CD4-positive, alpha-beta T cell treated with Interferon gamma for 1 hour (primary cell): Measurements from ENCODE around the gene LGALS1.

Source experiments
- DNase-seq: peaks from one replicate; pipeline ENCODE4 v3.0.0-alpha.2; 2020

Gene LGALS1

GRCh38 chr22:37674951-37675929 lies at the start of gene LGALS1:
LGALS1 (plus strand) TSS chr22:37675636; CDS start chr22:37675703, 67 bp downstream.
- peak; percentile 78 for DNase-seq

DNA sequence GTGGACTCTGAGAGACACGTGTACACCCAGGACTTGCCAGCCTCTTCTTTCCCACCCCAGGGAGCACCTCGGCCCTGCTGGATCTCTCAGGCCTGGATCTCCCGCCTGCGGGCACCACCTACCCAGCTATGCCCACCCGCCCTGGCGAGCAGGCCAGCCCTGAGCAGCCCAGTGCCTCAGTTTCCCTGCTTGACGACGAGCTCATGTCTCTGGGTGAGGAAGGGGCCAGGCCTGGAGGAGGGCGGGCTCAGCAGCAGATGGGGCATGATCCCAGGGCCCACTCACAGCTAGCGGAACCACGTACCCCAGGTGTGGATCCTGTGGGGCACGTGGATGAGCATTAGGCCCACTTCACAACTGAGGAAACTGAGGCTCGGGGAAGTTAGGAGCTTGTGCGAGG lies 49.7 kb upstream of the LGALS1 start:
- no peak for DNase-seq

DNA sequence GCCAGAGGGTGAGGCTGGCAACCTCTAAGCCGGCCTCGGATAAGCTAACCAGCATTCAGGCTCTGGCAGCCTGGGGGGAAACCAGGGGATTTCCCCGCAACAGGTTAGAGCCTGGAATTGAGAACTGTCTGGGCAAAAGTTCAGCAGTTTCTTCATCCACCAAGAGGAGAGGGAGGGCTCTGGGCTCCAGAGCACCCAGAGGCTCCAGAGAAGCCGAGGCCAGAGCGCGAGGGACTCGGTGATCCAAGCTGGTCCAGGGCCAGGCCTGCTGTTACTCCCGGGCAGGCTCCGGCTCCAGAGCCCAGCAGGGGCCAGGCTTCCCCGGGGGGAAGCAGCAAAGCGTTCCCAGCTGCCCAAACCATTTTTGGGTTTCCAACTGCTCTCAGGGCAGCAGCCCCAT lies 49.3 kb upstream of the LGALS1 start:
- DNase-seq: no peak

- DNase-seq: no peak
Observed at GRCh38 chr22:37626556-37627075, 48.8 kb upstream of the LGALS1 start.

- no peak for DNase-seq
Observed at GRCh38 chr22:37627121-37627520, 48.3 kb upstream of the LGALS1 start.

DNA sequence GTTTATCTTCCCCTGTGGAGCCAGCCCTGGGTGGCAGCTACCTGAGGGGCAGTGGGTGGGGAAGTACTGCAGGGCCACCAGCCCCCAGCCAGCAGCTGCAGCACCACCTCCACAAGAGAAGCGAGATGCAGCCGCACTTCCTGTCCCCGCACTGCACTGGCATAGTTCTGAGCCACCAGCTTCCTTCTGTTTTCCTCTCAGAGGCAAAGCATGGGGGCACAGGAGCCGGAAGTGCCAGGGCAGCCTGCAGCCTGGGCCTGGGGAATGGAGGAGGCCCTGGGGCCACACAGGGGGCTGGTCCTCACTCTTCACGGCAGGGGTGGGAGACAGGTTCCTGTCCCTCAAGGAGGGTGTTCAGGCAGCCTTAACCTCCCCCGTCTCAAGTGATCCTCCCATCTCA lies 47.9 kb upstream of the LGALS1 start:
- DNase-seq: peak; percentile 57

DNA sequence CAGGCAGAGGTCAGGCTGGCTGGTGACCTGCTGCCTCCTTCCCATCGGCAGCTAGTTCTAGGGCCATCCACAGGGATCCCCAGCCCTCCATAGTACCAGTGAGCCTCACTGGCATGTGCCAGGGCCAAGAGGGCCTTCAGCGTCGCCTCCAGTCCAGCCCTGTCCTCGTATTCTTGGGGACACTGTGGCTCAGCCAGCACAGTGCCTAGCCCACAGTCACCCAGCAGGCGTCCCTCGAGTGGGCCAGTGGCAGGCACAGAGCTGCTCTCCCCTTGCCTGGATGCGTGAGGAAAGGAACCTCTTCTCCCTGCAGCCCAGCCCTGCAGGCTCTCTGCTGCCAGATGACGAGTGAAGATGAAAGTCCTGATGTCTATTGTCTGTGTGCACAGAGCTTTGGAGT lies 46.6 kb upstream of the LGALS1 start:
- DNase-seq: no peak

GRCh38 chr22:37629928-37630327 lies 45.5 kb upstream of the LGALS1 start:
- DNase-seq: no peak

GRCh38 chr22:37630839-37631435 lies 44.5 kb upstream of the LGALS1 start:
- no peak for DNase-seq

DNA sequence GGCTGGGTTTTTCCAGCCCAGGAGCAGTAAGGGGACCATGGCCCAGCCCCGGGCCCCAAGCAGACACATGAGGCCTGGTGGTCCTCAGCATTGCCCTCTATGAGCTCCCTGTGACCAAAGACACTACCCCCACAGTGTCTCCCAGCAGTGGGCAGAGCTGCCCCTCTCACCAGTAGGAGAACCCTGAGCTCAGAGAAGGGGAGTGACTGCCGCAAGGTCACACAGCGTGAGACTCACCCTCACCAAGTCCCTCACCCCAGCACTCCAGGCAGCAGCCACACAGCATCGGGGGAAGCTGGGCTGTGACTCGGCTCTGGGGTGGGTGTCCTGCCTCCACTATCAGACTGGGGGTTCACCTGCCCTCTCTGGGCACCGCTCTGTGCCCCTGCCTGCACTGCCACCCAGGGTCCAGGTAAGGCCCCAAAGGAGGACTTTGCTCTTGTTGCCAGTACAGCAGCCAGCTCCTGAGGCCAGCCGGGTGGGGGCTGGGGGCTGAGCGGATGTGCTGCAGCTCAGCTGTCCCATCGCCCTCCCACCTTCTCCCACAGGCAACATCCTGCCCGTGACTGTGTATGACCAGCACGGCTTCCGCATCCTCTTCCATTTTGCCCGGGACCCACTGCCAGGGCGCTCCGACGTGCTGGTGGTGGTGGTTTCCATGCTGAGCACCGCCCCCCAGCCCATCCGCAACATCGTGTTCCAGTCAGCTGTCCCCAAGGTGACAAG lies 43.8 kb upstream of the LGALS1 start:
- no peak for DNase-seq

GRCh38 chr22:37632174-37633088 lies 43.0 kb upstream of the LGALS1 start:
- no peak for DNase-seq

DNA sequence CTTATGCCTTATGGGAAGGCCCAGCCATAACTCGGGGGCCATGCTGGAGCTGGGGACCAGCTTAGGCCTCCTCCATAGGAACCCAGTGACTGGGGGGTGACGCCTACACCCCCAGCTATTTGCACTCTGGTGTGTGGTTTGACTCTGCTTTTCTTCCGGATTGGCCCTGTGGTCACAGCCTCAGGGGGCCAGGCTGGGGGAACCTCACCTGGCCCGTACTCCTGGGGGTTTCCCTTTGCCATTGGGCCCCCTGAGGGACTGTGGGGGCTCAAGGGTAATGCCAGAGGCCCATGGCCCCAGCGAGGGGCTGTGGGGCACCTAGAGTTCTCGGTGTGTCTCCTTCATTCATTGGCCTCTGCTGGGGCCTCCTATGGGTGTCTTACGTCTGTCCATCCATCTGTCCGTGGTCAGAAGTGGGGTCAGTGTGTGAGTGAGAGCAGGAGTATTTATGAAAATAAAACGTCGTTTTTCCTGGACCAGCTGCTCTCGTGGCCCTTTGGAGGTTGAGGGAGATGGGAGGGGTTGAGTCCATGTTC lies 42.3 kb upstream of the LGALS1 start:
- peak; percentile 51 for DNase-seq

- peak; percentile 73 for DNase-seq
Observed at GRCh38 chr22:37633625-37634416, 41.6 kb upstream of the LGALS1 start.

- DNase-seq: no peak
Observed at GRCh38 chr22:37634417-37634924, 41.0 kb upstream of the LGALS1 start.

DNA sequence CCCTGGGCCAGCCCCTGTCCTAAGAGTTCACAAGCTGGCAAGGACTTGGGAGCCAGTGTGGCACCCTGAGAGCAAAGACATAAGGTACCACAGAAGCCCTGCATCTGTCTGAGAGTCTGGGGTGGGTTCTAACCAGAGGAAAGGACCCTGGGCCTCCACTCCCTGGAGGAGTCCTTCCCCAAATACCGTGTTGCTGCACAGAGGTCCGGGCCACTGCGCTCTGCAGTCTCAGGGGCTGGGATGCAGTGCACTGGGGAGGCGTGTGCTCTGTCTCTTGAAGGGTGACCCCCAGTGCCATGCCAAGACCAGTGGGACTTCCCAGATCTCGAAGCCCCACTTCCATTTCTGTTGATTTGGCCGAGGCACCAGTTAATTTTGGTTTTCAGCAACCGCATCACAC lies 40.3 kb upstream of the LGALS1 start:
- DNase-seq: no peak

DNA sequence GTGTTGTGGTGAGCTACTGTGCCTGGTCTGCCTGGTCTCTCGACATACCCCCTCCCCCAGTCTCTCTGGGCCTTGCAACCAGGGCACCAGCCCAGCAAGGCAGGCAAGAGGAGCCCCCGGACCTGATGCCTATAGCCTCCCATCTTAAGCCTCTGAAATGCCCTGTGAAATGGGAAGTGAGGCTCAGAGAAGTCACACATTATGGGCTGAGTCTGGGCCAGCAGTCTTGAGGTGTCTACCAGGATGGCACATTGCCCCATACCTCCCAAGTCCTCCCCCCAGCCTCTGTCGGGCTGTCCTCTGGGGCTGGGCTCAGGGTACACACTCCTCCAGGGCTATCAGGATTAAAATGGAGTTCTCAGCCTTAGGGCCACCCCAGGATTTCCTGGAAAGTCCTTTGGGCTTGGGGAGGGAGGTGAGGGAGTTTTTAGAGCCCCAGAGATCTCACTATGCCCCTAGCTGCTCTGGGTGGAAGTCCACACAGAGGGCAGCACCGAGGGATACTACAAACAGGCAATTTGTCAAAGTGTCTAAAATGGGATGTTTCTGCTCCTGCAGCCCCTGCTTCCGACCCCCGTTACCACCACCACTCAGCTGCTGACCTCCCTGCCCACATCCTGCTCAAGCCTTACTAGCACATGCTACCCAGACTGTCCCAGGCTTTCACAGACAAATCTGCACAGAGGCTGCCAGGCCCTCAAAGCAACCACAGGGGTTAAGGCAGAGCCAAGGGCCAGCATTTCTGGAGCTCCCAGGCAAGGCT lies 39.1 kb upstream of the LGALS1 start:
- DNase-seq: no peak

DNA sequence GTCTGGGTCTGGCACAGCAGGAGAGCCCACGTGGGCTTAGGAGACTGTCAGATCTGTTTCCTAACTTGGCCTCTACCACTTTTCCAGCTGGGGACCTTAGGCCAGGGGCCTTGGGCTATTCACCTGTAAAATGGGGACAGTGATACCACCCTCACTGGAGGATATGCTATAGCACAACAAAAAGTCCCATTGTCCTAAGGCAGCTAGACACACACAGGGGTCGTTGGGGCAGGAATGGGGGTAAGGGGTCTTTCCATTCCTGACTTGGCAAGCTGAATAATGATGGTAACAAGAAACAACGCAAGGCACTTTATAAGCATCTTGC lies 38.5 kb upstream of the LGALS1 start:
- DNase-seq: no peak

GRCh38 chr22:37638391-37639069 lies 36.9 kb upstream of the LGALS1 start:
- DNase-seq: no peak

DNA sequence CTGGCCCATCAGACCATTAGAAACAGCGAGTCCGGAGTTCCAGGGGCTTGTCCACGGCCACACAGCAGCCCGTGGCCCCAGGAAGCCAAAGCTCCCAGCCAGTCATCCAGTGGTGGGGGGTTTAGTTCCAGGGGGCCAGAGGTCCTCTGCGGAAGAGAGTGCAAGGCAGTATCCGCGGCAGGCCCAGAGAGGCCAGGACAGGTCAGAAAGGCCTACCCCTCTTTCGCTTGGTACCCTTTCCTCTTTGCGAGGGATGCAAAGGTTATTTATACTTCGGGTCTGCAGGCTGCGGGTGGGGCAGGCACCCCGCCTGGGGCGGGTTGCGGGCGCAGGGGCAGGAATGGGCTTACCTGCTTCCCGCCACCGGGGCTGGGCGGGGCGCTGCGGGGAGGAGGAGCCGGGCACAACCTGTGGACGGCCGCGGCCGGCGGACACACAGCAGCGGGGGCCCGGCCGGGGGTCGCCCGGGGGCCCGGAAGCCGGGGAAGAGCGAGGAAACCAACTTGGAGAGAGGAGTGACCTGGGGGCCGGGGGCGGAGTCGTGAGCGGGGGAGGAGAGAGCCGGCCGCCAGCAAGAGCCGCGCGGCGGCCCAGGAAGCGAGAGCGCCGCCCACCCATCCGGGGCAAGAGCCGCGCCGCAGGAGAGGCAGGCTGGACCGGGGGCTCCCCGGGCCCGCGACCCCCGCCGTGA lies 36.2 kb upstream of the LGALS1 start, which contains the start of gene SH3BP1:
Gene SH3BP1 (plus strand): TSS at position 600 of the 691 bp plus-strand sequence. CDS start 119 bp downstream, outside the sequence.
- DNase-seq: peak; percentile 33
